VCaP (cell line): Measurements from ENCODE around the gene PROKR1.

Source experiments
- H3K27ac ChIP-seq: fragments of 450-650 bp; 2 replicates; pipeline ENCODE4 v1.5.1; 2017
- TF ChIP-seq, protein P1 (sequence below): fragments of 450-650 bp; conservative IDR thresholded peaks from 2 replicates; pipeline ENCODE4 v1.5.1; 2017; ENCODE audit warnings: mild to moderate bottlenecking, moderate library complexity

PROKR1 gene

DNA sequence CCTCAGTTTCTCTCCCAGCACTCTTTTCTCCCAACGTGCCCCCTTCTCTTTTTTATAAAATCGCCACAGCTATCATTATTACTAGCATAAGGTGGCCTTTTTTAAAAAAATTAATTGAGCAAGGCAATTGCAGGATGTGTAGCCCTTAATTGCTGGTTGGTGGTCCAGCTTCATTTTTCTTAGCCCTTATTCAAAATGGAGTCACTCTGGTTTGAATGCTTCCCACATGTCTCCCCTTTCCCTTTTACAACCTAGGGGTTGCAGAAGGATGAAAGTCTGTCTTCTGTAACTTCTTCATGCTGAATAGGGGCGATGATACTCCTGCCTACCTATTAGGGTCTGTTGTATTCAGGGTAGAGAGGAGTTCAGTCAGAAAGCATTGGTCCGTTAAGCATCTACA is 36.6 kb upstream of the PROKR1 start:
- H3K27ac ChIP-seq = no peak overlapping the region
- TF ChIP-seq, protein P1, sequence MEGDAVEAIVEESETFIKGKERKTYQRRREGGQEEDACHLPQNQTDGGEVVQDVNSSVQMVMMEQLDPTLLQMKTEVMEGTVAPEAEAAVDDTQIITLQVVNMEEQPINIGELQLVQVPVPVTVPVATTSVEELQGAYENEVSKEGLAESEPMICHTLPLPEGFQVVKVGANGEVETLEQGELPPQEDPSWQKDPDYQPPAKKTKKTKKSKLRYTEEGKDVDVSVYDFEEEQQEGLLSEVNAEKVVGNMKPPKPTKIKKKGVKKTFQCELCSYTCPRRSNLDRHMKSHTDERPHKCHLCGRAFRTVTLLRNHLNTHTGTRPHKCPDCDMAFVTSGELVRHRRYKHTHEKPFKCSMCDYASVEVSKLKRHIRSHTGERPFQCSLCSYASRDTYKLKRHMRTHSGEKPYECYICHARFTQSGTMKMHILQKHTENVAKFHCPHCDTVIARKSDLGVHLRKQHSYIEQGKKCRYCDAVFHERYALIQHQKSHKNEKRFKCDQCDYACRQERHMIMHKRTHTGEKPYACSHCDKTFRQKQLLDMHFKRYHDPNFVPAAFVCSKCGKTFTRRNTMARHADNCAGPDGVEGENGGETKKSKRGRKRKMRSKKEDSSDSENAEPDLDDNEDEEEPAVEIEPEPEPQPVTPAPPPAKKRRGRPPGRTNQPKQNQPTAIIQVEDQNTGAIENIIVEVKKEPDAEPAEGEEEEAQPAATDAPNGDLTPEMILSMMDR = no peak

DNA sequence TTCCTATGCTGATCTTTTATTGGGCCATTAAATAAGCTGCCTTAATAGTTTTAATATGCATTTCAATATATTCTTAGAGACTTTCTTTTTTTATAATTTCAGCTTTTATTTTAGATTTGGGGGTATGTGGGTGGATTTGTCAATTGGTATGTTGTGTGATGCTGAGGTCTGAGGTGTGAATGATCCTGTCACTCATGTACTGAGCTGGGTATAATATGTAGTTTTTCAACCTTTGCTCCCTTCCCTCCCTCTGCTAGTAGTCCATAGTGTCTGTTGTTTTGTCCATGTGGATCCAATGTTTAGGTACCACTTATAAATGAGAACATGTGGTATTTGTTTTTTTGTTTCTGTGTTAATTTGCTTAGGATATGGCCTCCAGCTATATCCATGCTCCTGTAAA is 35.5 kb upstream of the PROKR1 start:
- TF ChIP-seq, protein P1 = no peak
- H3K27ac ChIP-seq = no peak overlapping the region

DNA sequence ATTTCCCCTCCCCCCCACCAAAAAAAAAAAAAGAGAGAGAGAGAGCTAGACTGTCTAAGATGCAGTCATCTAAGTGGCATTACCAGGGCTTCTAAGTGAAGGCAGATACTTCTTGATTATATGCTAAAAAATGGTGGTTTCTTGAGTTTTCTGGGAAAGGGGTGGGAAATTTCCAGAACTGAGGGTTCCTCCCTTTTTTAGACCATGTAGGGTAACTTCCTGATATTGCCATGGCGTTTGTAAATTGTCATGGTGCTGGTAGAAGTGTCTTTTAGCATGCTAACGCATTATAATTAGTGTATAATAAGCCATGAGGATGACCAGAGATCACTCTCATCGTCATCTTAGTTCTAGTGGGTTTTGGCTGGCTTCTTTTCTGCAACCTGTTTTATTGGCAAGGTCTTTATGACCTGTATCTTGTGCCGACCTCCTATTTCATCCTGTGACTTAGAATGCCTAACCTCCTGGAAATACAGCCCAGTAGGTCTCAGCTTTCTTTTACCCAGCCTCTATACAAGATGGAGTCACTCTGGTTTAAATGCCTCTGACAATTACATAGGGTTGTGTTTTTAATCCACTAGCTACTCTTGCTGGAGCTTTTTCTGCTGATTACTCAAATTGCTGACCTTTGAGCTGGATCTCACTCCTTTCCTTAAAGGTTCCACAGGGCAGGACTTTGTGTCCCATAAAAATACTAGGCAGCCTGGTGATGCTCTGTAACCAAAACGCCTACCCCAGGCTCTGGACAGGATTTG is 30.4 kb upstream of the PROKR1 start:
- H3K27ac ChIP-seq = no peak overlapping the region
- TF ChIP-seq, protein P1 = no peak

DNA sequence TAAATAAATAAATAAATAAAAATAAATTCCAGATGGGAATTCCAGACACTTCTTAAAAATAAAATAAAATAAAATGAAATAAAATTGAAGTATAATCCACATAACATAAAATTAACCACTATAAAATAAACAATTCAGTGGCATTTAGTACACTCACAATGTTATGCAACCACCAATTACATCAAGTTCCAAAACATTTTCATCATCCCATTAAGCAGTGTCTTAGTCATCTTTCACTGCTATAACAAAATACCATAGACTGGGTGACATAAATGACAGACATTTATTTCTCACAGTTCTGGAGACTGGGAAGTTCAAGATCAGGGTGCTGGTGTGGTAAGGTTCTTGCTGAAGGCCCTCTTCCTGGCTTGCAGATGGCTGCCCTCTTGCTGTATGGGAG is 22.6 kb upstream of the PROKR1 start:
- H3K27ac ChIP-seq = no peak overlapping the region
- TF ChIP-seq, protein P1 = no peak

DNA sequence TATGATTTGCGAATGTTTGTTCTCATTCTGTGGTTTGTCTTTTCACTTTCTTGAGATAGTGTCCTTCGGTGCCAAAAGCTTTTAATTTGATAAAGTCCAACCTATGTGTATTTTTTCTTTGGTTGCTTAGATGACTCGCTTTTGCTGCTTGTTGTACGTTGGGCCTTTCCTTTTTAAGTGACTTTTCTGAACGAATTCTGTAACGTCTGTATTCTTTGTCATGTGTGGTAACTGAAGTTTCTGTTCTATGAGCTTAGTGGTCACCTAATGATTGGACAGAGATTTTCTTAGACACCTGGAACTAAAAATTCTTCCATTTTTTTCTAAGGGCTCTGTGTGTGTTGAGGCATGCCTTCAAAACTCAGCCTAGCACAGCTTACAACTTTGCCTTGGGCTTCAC is 19.6 kb upstream of the PROKR1 start:
- TF ChIP-seq, protein P1 = no peak
- H3K27ac ChIP-seq = no peak overlapping the region

DNA sequence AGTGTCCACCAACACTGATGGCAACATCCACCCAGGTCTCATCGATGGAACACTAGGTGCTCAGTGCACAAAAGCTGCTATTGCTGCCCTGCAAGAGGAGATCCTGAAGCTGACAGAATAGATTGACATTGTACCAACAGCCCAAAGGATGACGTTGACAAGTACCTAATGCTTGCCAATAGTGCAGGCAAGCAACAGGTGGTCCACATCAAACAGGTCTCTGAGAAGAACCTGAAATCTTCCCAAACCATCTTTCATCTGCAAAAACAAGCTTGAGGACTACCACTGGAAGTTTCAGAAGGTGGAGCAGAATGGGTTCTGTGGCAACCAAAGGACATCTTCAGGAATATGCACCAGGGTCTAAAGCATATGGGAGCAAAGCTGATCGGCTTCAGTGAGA is 15.8 kb upstream of the PROKR1 start:
- H3K27ac ChIP-seq = no peak overlapping the region
- TF ChIP-seq, protein P1 = no peak

DNA sequence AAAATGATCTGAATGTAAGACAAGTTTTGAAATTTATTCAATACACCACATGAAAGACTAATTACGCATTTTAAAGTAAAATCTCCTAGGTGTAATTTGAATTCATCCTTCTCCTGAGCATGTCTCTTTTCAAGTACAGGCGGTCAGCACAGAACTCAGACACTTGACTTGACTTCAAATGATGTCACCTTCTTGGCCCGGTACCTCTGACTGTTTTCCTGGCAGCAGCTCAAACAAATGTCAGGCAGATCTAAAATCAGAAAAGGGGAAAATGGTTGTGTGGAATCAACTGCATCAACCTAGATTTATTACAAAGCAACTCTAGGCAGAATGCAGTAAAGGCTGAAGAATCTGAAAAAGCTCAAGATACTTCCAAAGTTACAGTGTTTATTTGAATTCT is 11.4 kb upstream of the PROKR1 start:
- H3K27ac ChIP-seq = no peak overlapping the region
- TF ChIP-seq, protein P1 = no peak
